HepG2 (cell line): ENCODE measurements around the gene ALKBH2. TPM values are rescaled to one million over a fixed set of nuclear protein-coding genes. Genes with fewer than 3 reads are reported as not detected.

Source experiments
- ASH2L ChIP-seq: fragments of 300-600, 200-600 bp; sonication (generic); IDR thresholded peaks from 2 replicates; pipeline ENCODE4 v1.7.0; 2017; ENCODE audit warnings: low read depth, mild to moderate bottlenecking, moderate library complexity, mixed read lengths, low read length; ENCODE audit not compliant: insufficient read length
- FOXP1 ChIP-seq, 2 experiments: fragments of 450-650 bp in 1 of 2; IDR thresholded peaks; 2 replicates each; pipeline ENCODE4 v1.6.1; 2017 to 2018; ENCODE audit warnings: antibody characterized with exemption in 1 of 2
- HES4 ChIP-seq: sonication (generic); formaldehyde crosslinking; IDR thresholded peaks from 2 replicates; pipeline ENCODE4 v1.9.0; 2021; ENCODE audit warnings: mild to moderate bottlenecking, missing genetic modification reagents, borderline replicate concordance
- HNF4G ChIP-seq, 2 experiments: sonication (generic) in 1 of 2; formaldehyde crosslinking in 1 of 2; IDR thresholded peaks; 2 replicates each; pipeline versions ENCODE4 v1.4.0 to v1.6.1; 2011 to 2020; ENCODE audit warnings: borderline replicate concordance in 2 of 2, low read depth in 2 of 2, mild to moderate bottlenecking in 2 of 2, low read length in 1 of 2, missing genetic modification reagents in 1 of 2, moderate library complexity in 1 of 2
- HNRNPUL1 ChIP-seq: fragments of 200-400 bp; formaldehyde crosslinking; IDR thresholded peaks from 2 replicates; pipeline ENCODE4 v1.6.1; 2017; ENCODE audit warnings: low read depth, mild to moderate bottlenecking, low read length, moderate library complexity
- HOXA5 ChIP-seq: sonication (generic); formaldehyde crosslinking; IDR thresholded peaks from 2 replicates; pipeline ENCODE4 v1.4.0; 2020; ENCODE audit warnings: missing genetic modification reagents
- JUND ChIP-seq: sonication (generic); formaldehyde crosslinking; IDR thresholded peaks from 2 replicates; pipeline ENCODE4 v1.8.0; 2022; ENCODE audit warnings: mild to moderate bottlenecking, missing genetic modification reagents
- KAT8 ChIP-seq: IDR thresholded peaks from 2 replicates; pipeline ENCODE4 v1.6.1; 2016; ENCODE audit warnings: missing genetic modification reagents, missing compliant biosample characterization
- KMT2A ChIP-seq: sonication (generic); formaldehyde crosslinking; IDR thresholded peaks from 2 replicates; pipeline ENCODE4 v1.4.0; 2020; ENCODE audit warnings: missing genetic modification reagents
- MXI1 ChIP-seq: IDR thresholded peaks from 3 replicates; pipeline ENCODE4 v1.6.1; 2012; ENCODE audit warnings: low read depth, low read length, inconsistent platforms, borderline replicate concordance
- NFKBIZ ChIP-seq: IDR thresholded peaks from 2 replicates; pipeline ENCODE4 v1.6.1; 2018; ENCODE audit warnings: missing genetic modification reagents, missing compliant biosample characterization
- PAX8 ChIP-seq: sonication (generic); formaldehyde crosslinking; IDR thresholded peaks from 2 replicates; pipeline ENCODE4 v1.8.0; 2022; ENCODE audit warnings: mild to moderate bottlenecking, missing genetic modification reagents, borderline replicate concordance
- RBFOX2 ChIP-seq: fragments of 200-400 bp; formaldehyde crosslinking; IDR thresholded peaks from 2 replicates; pipeline ENCODE4 v1.6.1; 2017; ENCODE audit warnings: low read depth, mild to moderate bottlenecking, low read length
- SCMH1 ChIP-seq: sonication (generic); formaldehyde crosslinking; IDR thresholded peaks from 2 replicates; pipeline ENCODE4 v1.9.0; 2021; ENCODE audit warnings: missing genetic modification reagents, mild to moderate bottlenecking, borderline replicate concordance
- SOX6 ChIP-seq, 2 experiments: fragments of 450-650 bp in 1 of 2; sonication (generic) in 1 of 2; formaldehyde crosslinking in 1 of 2; IDR thresholded peaks; 2 replicates each; pipeline versions ENCODE4 v1.4.0 to v1.6.1; 2017 to 2020; ENCODE audit warnings: antibody characterized with exemption in 1 of 2, mild to moderate bottlenecking in 1 of 2, missing genetic modification reagents in 1 of 2
- YEATS4 ChIP-seq: sonication (generic); formaldehyde crosslinking; IDR thresholded peaks from 2 replicates; pipeline ENCODE4 v1.4.0; 2020; ENCODE audit warnings: missing genetic modification reagents, borderline replicate concordance
- ZBTB14 ChIP-seq: sonication (generic); formaldehyde crosslinking; IDR thresholded peaks from 2 replicates; pipeline ENCODE4 v1.4.0; 2020; ENCODE audit warnings: missing genetic modification reagents
- ZFAT ChIP-seq: sonication (generic); formaldehyde crosslinking; conservative IDR thresholded peaks from 2 replicates; pipeline ENCODE4 v1.8.1; 2023; ENCODE audit warnings: missing genetic modification reagents, inconsistent platforms
- ZFP36L1 ChIP-seq: sonication (generic); formaldehyde crosslinking; IDR thresholded peaks from 2 replicates; pipeline ENCODE4 v1.8.0; 2022; ENCODE audit warnings: mild to moderate bottlenecking, missing genetic modification reagents, moderate library complexity
- ZNF441 ChIP-seq: sonication (generic); formaldehyde crosslinking; IDR thresholded peaks from 2 replicates; pipeline ENCODE4 v1.7.0; 2021; ENCODE audit warnings: missing genetic modification reagents, borderline replicate concordance
- ZNF800 ChIP-seq: sonication (generic); formaldehyde crosslinking; IDR thresholded peaks from 2 replicates; pipeline ENCODE4 v1.4.0; 2020; ENCODE audit warnings: missing genetic modification reagents
- ZNF850 ChIP-seq: sonication (generic); formaldehyde crosslinking; conservative IDR thresholded peaks from 2 replicates; pipeline ENCODE4 v1.9.0; 2021; ENCODE audit warnings: mild to moderate bottlenecking, missing genetic modification reagents
- polyA plus RNA-seq, 8 experiments: library from polyadenylated mRNA; depleted of rRNA in 3 of 8; stranded (reverse) in 7 of 8; unstranded in 1 of 8; fragments of >200 nt; fragmentation: Illumina TruSeq in 4 of 8; extraction: Trizol in 4 of 8; gene quantifications; 2 replicates each; pipeline versions ENCODE4 v1.2.1 to v1.2.3, GENCODE V29; 2011 to 2016; ENCODE audit warnings: low read depth in 4 of 8, missing spikeins in 1 of 8, mixed read lengths in 1 of 8; ENCODE audit not compliant: insufficient read depth in 1 of 8
- total RNA-seq, 5 experiments: library from RNA; depleted of rRNA; stranded (reverse); fragments of >200 nt; fragmentation: Illumina TruSeq; extraction: Trizol; gene quantifications; 2 replicates each; pipeline ENCODE4 v1.2.3, GENCODE V29; 2016; ENCODE audit warnings: low read depth in 1 of 5
- TF ChIP-seq, protein P1 (sequence below): sonication (generic); formaldehyde crosslinking; IDR thresholded peaks from 2 replicates; pipeline ENCODE4 v1.5.0; 2020; ENCODE audit warnings: missing genetic modification reagents
- TF ChIP-seq, protein P2 (sequence below): IDR thresholded peaks from 2 replicates; pipeline ENCODE4 v1.6.1; 2016; ENCODE audit warnings: missing genetic modification reagents, missing compliant biosample characterization
- TF ChIP-seq, protein P3 (sequence below): IDR thresholded peaks from 2 replicates; pipeline ENCODE4 v1.6.1; 2012; ENCODE audit warnings: inconsistent platforms

ALKBH2 gene
- total and polyA plus RNA-seq, 2 of the 13 experiments (the other 11 are each of a cell fraction or from before 2014, with no cell fraction given), result 21.0 to 40.5 TPM

GRCh38 chr12:109065154-109065852 lies 28.0 kb downstream of the ALKBH2 start (continued):
- TF ChIP-seq HNF4G (IDR thresholded peaks at IDR 0.05; ENCODE audit: borderline replicate concordance, low read depth, low read length) (peak; percentile 60), HNF4G (CRISPR knock-in tag; IDR thresholded peaks at IDR 0.05; ENCODE audit: borderline replicate concordance, low read depth) (no peak), RBFOX2 (peak; percentile 68), KAT8 (CRISPR knock-in tag) (peak; percentile 10; the same call in 1 of the 2 replicates), ZNF441 (no peak), ZFP36L1 (CRISPR knock-in tag) (no peak), SOX6 (IDR thresholded peaks at IDR 0.05) (no peak), SOX6 (CRISPR knock-in tag; IDR thresholded peaks at IDR 0.05) (peak; percentile 16; the same call in 1 of the 2 replicates), HES4 (CRISPR knock-in tag) (no peak), JUND (no peak), YEATS4 (CRISPR knock-in tag) (peak; percentile 77), ZNF800 (CRISPR knock-in tag) (0 out of 2 replicates have a peak, but pooled peaks have one; percentile 27), ZFAT (CRISPR knock-in tag) (no peak), HNRNPUL1 (0 out of 2 replicates have a peak, but pooled peaks have one; percentile 78), ZBTB14 (CRISPR knock-in tag) (no peak), PAX8 (CRISPR knock-in tag) (no peak), MXI1 (peak; percentile 47; the same call in 1 of the 3 replicates), KMT2A (CRISPR knock-in tag) (no peak), FOXP1 (IDR thresholded peaks at IDR 0.05) (no peak), FOXP1 (CRISPR knock-in tag; IDR thresholded peaks at IDR 0.05) (0 out of 2 replicates have a peak, but pooled peaks have one; percentile 4), ASH2L (peak; percentile 69), NFKBIZ (CRISPR knock-in tag) (0 out of 2 replicates have a peak, but pooled peaks have one; percentile 30), SCMH1 (no peak), HOXA5 (CRISPR knock-in tag) (no peak), ZNF850 (no peak)
- TF ChIP-seq, protein P1, sequence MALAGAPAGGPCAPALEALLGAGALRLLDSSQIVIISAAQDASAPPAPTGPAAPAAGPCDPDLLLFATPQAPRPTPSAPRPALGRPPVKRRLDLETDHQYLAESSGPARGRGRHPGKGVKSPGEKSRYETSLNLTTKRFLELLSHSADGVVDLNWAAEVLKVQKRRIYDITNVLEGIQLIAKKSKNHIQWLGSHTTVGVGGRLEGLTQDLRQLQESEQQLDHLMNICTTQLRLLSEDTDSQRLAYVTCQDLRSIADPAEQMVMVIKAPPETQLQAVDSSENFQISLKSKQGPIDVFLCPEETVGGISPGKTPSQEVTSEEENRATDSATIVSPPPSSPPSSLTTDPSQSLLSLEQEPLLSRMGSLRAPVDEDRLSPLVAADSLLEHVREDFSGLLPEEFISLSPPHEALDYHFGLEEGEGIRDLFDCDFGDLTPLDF, result no peak
- TF ChIP-seq, protein P2, sequence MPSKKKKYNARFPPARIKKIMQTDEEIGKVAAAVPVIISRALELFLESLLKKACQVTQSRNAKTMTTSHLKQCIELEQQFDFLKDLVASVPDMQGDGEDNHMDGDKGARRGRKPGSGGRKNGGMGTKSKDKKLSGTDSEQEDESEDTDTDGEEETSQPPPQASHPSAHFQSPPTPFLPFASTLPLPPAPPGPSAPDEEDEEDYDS (CRISPR knock-in tag), result peak; percentile 47; the same call in 1 of the 2 replicates
- TF ChIP-seq, protein P3, sequence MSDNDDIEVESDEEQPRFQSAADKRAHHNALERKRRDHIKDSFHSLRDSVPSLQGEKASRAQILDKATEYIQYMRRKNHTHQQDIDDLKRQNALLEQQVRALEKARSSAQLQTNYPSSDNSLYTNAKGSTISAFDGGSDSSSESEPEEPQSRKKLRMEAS, result peak; percentile 69
